ENCODE results near the gene THSD7B.
"Not testable (repeated sequence)": the region's sequence is repeated elsewhere in the genome, so short reads cannot be mapped to it uniquely, and the experiment has no call there.

THSD7B gene

GRCh38 chr2:137570484-137570883 lies 805.1 kb downstream of the THSD7B start:
- no peak for DNase-seq (ENCODE audit: low spot score)

GRCh38 chr2:137587834-137588233 lies 822.5 kb downstream of the THSD7B start:
- DNase-seq (ENCODE audit: low spot score): not testable (repeated sequence)

- DNase-seq (ENCODE audit: low spot score): not testable (repeated sequence)
Measured at GRCh38 chr2:137588578-137588977, 823.2 kb downstream of the THSD7B start.

GRCh38 chr2:137590102-137590501 lies 824.8 kb downstream of the THSD7B start:
- DNase-seq (ENCODE audit: low spot score): no peak

GRCh38 chr2:137607722-137608318 lies 842.5 kb downstream of the THSD7B start:
- DNase-seq (ENCODE audit: low spot score): no peak

GRCh38 chr2:137638932-137639331 lies 873.6 kb downstream of the THSD7B start:
- DNase-seq (ENCODE audit: low spot score): no peak

- no peak for DNase-seq (ENCODE audit: low spot score)
Measured at GRCh38 chr2:137644731-137645130, 879.4 kb downstream of the THSD7B start.

GRCh38 chr2:137654046-137654445 lies 888.7 kb downstream of the THSD7B start:
- DNase-seq (ENCODE audit: low spot score): no peak

- DNase-seq (ENCODE audit: low spot score): no peak
Measured at GRCh38 chr2:137655814-137656213, 890.5 kb downstream of the THSD7B start.

GRCh38 chr2:137658433-137658832 lies 893.1 kb downstream of the THSD7B start:
- DNase-seq (ENCODE audit: low spot score): no peak

- peak; percentile 60 for DNase-seq (ENCODE audit: low spot score)
Measured at GRCh38 chr2:137659616-137660015, 894.3 kb downstream of the THSD7B start.

GRCh38 chr2:137670111-137670510 lies 904.8 kb downstream of the THSD7B start:
- no peak for DNase-seq (ENCODE audit: low spot score)

GRCh38 chr2:137672989-137673552 lies 907.7 kb downstream of the THSD7B start:
- no peak for DNase-seq (ENCODE audit: low spot score)

- DNase-seq (ENCODE audit: low spot score): no peak
Measured at GRCh38 chr2:137674991-137675390, 909.6 kb downstream of the THSD7B start.

GRCh38 chr2:137675584-137676327 lies 910.4 kb downstream of the THSD7B start:
- DNase-seq (ENCODE audit: low spot score): no peak

- DNase-seq (ENCODE audit: low spot score): no peak
Measured at GRCh38 chr2:137676346-137676745, 911.0 kb downstream of the THSD7B start.

- DNase-seq (ENCODE audit: low spot score): no peak
Measured at GRCh38 chr2:137677466-137677865, 912.1 kb downstream of the THSD7B start.

GRCh38 chr2:137689549-137689948 lies 924.2 kb downstream of the THSD7B start:
- DNase-seq (ENCODE audit: low spot score): no peak

- no peak for DNase-seq (ENCODE audit: low spot score)
Measured at GRCh38 chr2:137693534-137693933, 928.2 kb downstream of the THSD7B start.

GRCh38 chr2:137696916-137697315 lies 931.6 kb downstream of the THSD7B start:
- no peak for DNase-seq (ENCODE audit: low spot score)

- DNase-seq (ENCODE audit: low spot score): not testable (repeated sequence)
Measured at GRCh38 chr2:137700250-137700649, 934.9 kb downstream of the THSD7B start.

- DNase-seq (ENCODE audit: low spot score): no peak
Measured at GRCh38 chr2:137700681-137701080, 935.3 kb downstream of the THSD7B start.

GRCh38 chr2:137705296-137705695 lies 940.0 kb downstream of the THSD7B start:
- no peak for DNase-seq (ENCODE audit: low spot score)

Measured in D341Med (cell line).